Skeletal muscle satellite cell (primary cell): ENCODE data around the gene SAMD4A.
"Not testable (repeated sequence)": the region's sequence is repeated elsewhere in the genome, so short reads cannot be mapped to it uniquely, and the experiment has no call there.

Source experiments
- H3K27me3 ChIP-seq: 2 replicates; pipeline ENCODE4 v1.7.0; 2013; ENCODE audit warnings: low read length; ENCODE audit not compliant: control insufficient read depth, insufficient read depth
- H3K36me3 ChIP-seq: 2 replicates; pipeline ENCODE4 v1.7.0; 2013; ENCODE audit warnings: mild to moderate bottlenecking, control low read depth, low read length; ENCODE audit not compliant: insufficient read depth
- H3K4me1 ChIP-seq: 2 replicates; pipeline ENCODE4 v1.7.0; 2013; ENCODE audit warnings: low read length; ENCODE audit not compliant: control insufficient read depth, insufficient read depth
- H3K4me2 ChIP-seq: 2 replicates; pipeline ENCODE4 v1.7.0; 2013; ENCODE audit warnings: mild to moderate bottlenecking, low read length
- H3K4me3 ChIP-seq: 2 replicates; pipeline ENCODE4 v1.7.0; 2013; ENCODE audit warnings: low read length
- H3K9ac ChIP-seq: 2 replicates; pipeline ENCODE4 v1.7.0; 2013; ENCODE audit warnings: mild to moderate bottlenecking, low read depth, low read length, moderate library complexity
- H3K9me3 ChIP-seq: replicated peaks from 2 replicates; pipeline ENCODE4 v1.7.0; 2013; ENCODE audit warnings: mild to moderate bottlenecking, control low read depth, low read length

SAMD4A gene

GRCh38 chr14:54624005-54624358 lies 57.1 kb downstream of the SAMD4A start:
- peaks cover 44% of the 10 kb centered on the region for H3K4me1 ChIP-seq
- not testable (repeated sequence) for H3K36me3 ChIP-seq, H3K4me3 ChIP-seq, H3K27me3 ChIP-seq, H3K9ac ChIP-seq, H3K4me2 ChIP-seq, H3K9me3 ChIP-seq

DNA sequence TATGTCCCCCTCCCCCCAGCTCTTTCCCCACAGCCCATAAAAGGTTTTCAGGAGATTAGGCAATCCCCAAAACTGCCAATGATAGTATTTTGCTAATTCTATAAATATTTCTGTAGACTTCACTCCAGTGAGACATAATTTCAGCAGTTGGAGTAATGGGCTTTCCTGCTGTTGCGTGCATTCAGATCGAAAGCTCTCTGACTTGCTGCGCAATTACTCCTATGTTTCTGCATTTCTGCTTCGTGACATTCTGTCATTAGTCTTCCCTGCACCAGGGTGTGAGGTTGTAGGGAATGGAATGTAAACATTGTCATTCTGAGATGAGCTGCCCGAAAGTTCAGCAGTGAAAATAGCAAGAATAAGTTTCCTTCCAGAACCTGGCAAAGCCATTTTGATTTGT lies 58.2 kb downstream of the SAMD4A start:
- Histone ChIP-seq H3K4me2 (no peak overlapping the region), H3K4me1 (peaks cover 53% of the 10 kb centered on the region), H3K4me3 (no peak overlapping the region), H3K9me3 (no peaks in the 10 kb centered on the region), H3K9ac (no peak overlapping the region), H3K36me3 (no peaks in the 10 kb centered on the region), H3K27me3 (no peaks in the 10 kb centered on the region)

GRCh38 chr14:54627219-54627539 lies 60.3 kb downstream of the SAMD4A start:
- no peaks in the 10 kb centered on the region for H3K36me3 ChIP-seq
- H3K9me3 ChIP-seq: no peaks in the 10 kb centered on the region
- H3K4me2 ChIP-seq: peak overlapping the region; percentile 44
- peaks cover 38% of the 10 kb centered on the region for H3K4me1 ChIP-seq
- H3K9ac ChIP-seq: peak overlapping the region; percentile 52
- no peak overlapping the region for H3K4me3 ChIP-seq
- no peaks in the 10 kb centered on the region for H3K27me3 ChIP-seq

DNA sequence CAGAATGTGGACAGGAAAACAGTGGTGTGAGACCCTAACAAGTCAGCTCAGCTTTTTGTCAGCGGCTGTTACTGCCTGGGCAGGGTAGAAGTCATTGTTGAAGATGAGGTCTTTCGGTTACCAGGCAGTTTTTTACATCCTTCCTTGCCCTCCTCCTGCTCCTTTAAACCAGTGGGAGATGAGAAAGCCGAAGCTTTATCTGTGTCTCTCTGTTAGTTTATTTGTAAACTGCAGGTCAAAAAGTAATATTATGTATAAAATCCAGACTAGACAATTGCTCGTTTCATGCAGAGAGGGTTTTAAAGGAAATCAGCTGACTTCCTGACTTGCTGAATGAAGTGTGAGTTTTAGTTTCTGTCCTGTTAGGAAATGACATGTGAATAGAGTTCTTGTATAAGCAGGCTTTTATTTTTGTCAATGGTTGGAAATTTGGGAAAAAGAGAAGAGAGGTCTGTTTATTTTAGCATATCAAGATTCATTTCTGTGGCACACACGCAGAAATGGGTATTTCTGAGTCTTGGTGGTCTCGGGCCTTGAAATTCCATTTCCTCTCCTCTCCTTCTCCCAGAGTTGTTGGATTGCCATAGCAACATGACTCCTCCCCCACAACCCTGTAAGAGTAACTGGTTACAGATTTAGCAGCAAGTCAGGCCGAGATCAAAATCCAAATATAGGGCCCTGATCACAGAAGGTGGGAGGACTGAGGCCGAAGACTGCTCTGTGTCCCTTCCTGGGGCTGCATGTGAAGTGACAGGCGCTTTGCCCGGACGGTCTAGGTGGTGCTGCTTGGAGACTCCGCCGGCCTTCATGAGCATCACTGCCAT lies 60.8 kb downstream of the SAMD4A start:
- Histone ChIP-seq H3K9me3 (no peaks in the 10 kb centered on the region), H3K4me3 (no peak overlapping the region), H3K9ac (peak overlapping the region; percentile 52), H3K4me1 (peaks cover 33% of the 10 kb centered on the region), H3K4me2 (peak overlapping the region; percentile 44), H3K36me3 (no peaks in the 10 kb centered on the region), H3K27me3 (no peaks in the 10 kb centered on the region)

GRCh38 chr14:54629183-54629582 lies 62.3 kb downstream of the SAMD4A start:
- Histone ChIP-seq H3K36me3 (no peaks in the 10 kb centered on the region), H3K9me3 (no peaks in the 10 kb centered on the region), H3K27me3 (no peaks in the 10 kb centered on the region), H3K9ac (no peak overlapping the region), H3K4me1 (peaks cover 33% of the 10 kb centered on the region), H3K4me3 (no peak overlapping the region), H3K4me2 (no peak overlapping the region)

DNA sequence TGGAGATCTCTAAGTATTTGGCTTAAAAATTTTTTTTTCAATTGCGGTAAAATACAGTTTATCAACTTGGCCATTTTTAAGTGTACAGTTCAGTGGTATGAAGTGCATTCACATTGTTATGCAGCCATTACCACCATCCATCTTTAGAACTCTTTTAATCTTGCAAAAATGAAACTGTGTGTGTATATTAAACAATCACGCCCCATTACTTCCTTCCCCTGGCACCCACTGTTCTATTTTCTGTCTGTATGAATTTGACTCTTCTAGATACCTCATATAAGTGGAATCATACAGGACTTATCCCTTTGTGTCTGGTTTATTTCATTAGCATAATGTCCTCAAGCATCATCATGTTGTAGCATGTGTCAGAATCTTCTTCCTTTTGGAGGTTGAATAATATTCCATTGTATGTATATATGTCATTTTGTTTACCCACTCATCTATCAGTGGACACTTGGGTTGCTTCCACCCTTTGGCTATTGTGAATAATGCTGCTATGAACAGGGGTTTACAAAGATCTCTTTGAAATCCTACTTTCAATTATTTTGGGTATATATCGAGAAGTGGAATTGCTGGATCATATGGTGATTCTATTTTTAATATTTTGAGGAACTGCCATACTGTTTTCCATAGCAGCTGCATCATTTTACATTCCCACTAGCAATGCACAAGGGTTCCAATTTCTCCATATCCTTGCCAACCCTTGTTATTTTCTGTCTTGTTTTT lies 62.9 kb downstream of the SAMD4A start:
- H3K4me3 ChIP-seq: no peak overlapping the region

GRCh38 chr14:54631016-54631415 lies 64.1 kb downstream of the SAMD4A start:
- Histone ChIP-seq H3K9me3 (no peaks in the 10 kb centered on the region), H3K4me3 (no peak overlapping the region), H3K4me1 (peaks cover 26% of the 10 kb centered on the region), H3K4me2 (no peak overlapping the region), H3K9ac (no peak overlapping the region), H3K36me3 (no peaks in the 10 kb centered on the region), H3K27me3 (no peaks in the 10 kb centered on the region)

More for the DNA sequence above, 62.9 kb downstream of the SAMD4A start:
- Histone ChIP-seq H3K4me1 (peaks cover 32% of the 10 kb centered on the region), H3K36me3 (no peaks in the 10 kb centered on the region), H3K9me3 (no peaks in the 10 kb centered on the region), H3K9ac (no peak overlapping the region), H3K4me2 (no peak overlapping the region), H3K27me3 (no peaks in the 10 kb centered on the region)

GRCh38 chr14:54632452-54632851 lies 65.5 kb downstream of the SAMD4A start:
- H3K4me2 ChIP-seq: no peak overlapping the region
- H3K4me1 ChIP-seq: peaks cover 29% of the 10 kb centered on the region
- H3K9ac ChIP-seq: no peak overlapping the region
- no peaks in the 10 kb centered on the region for H3K9me3 ChIP-seq
- H3K4me3 ChIP-seq: no peak overlapping the region
- H3K27me3 ChIP-seq: no peaks in the 10 kb centered on the region
- no peaks in the 10 kb centered on the region for H3K36me3 ChIP-seq

DNA sequence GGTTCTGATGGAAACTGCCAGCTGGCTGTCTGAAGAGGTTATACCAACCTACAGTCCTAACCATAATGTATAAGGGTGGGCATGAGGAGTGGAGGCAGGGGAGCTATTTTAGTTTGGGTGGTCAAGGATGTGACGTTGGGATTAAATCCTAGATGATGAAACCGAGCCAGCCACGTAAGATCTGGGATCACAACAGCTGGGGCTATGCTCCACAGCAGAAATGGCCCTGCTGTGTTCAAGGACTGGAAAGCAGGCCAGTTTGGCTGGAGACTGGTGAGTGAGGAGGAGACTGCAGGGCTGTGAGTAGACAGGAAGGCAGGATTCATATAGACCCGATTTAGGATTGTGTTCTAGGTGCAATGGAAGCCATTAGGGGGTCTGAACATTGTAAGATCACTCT lies 66.1 kb downstream of the SAMD4A start:
- Histone ChIP-seq H3K36me3 (no peaks in the 10 kb centered on the region), H3K4me3 (no peak overlapping the region), H3K27me3 (no peaks in the 10 kb centered on the region), H3K4me1 (peaks cover 29% of the 10 kb centered on the region), H3K4me2 (no peak overlapping the region), H3K9ac (no peak overlapping the region), H3K9me3 (no peaks in the 10 kb centered on the region)

DNA sequence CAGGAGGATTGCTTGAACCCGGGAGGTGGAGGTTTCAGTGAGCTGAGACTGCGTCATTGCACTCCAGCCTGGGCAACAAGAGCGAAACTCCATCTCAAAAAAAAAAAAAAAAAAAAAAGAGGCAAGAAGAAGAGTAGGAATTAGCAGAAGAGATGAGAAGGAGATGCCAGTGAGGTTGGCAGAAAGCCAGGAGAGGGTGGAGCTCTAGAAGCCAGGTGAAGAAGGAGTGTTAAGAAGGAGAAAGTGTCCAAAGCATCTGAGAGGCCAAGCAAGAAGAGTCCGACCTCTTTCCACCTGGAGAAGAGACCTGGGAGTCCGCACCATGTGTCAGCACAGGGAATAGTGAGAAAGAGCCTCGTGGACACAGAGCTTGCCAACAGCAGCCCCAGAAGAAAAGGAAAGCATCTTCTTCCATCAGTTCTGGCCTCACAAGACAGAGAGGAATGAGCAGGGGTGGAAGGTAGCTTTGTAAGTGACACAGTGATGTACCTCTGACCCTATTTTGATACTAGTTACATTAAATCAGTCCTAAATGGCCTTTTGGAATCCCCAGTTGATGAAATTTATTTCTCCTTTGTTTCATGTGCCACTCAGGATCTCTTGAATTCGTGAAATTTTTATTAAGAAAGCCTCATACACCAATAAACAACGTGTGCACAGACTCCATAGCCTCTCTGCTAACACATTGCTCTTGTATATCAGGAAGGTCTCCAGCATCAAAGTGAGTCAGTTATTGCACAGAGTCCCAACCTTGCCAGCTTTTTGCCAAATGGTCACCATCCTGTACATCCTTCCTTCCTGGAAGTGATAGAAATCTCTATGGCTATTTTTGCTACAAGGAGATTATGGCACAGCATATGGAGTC lies 70.6 kb downstream of the SAMD4A start:
- Histone ChIP-seq H3K4me1 (peaks cover 19% of the 10 kb centered on the region), H3K36me3 (no peaks in the 10 kb centered on the region), H3K9ac (peak overlapping the region; percentile 0), H3K27me3 (no peaks in the 10 kb centered on the region), H3K4me2 (peak overlapping the region; percentile 9), H3K4me3 (no peak overlapping the region), H3K9me3 (no peaks in the 10 kb centered on the region)

DNA sequence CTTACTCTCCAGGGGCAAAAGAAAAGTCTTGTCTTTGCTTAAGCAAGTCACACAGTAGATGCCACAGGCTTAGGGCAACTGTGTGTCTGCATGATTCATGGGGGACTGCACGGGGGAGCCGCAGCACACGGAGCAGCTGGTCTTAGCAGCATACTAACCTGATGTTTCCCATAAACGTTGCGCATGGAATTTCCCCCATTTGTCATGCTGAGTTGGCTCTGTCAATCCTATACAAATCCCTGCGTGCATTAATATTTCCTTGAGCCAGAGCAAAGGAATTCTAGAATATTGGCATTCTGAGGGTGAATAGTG lies 71.2 kb downstream of the SAMD4A start:
- Histone ChIP-seq H3K4me2 (peak overlapping the region; percentile 9), H3K4me3 (no peak overlapping the region), H3K4me1 (peaks cover 19% of the 10 kb centered on the region), H3K27me3 (no peaks in the 10 kb centered on the region), H3K9me3 (no peaks in the 10 kb centered on the region), H3K9ac (peak overlapping the region; percentile 4), H3K36me3 (no peaks in the 10 kb centered on the region)
